MV-4-11 (cell line): ENCODE data around the gene CLTC.
"Not testable (repeated sequence)": the region's sequence is repeated elsewhere in the genome, so short reads cannot be mapped to it uniquely, and the experiment has no call there.

Experiments
- DNase-seq: peaks from one replicate; lab custom pipeline; 2025; lab: John Stamatoyannopoulos, UW

The CLTC gene

DNA sequence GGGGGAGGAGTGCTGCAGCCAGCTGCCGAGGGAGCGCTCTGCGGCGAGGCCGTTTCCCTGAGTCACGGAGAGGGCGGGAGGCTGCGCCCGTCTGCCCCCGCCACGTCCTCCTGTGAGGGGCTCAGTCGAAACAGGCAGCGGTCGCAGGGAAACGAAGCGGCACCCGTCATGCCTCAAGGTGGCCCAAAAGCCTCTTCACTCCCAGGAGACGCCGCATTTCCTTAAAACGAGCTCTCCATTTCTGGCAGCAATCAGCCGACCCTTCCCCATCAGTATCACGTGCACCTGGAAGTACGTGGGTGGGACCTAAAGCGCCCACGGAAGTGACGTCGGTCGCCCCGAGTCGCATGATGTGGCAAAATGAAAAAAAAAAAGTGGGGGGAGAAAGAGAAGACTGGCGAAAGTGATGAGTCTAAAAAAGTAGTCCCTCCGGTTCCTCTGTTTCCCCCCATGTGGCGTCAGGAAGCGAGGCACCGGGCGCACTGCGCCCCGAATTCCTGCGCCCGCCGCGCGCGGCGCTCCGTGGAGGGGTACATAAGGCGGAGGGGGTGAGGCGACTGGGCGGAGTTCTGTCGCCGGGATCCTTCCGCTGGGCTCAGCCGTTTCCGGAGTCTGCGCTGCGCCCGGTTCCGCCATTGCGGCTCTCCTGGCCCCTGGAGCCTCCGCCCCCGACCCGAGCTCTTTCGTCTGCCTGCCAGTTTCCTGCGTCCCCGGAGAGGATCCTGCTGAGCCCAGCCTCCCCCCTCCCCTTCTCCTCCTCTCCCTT is at the start of gene CLTC:
CLTC (plus strand) TSS at position 598 of the 766 bp plus-strand sequence. CDS start 237 bp downstream, outside the sequence.
- peak; percentile 95 for DNase-seq

DNA sequence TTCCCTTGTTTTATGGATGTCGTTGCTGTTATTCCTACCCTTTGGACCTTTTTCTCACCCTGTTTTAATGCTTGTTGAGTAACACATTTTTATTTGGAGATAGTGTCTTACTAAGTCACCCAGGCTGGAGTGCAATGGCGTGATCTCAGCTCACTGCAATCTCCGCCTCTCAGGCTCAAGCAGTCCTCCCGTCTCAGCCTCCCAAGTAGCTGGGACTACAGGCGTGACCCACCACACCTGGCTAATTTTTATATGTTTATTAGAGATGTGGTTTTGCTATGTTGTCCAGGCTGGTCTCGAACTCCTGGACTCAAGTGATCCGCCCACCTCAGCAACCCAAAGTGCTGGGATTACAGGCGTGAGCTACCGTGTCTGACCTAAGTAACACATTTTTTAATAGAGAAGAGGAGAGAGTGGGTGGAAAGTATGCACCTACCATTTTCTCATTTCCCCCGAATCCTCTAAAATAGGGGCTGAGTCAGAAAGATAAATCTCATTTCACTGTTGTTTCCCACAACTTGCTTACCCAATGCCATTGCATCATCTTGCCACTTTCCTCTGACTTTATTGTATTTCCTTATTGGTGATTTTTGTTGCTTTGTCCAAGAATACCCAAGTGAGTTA is 47.3 kb upstream of the CLTC start:
- peak; percentile 88 for DNase-seq

DNA sequence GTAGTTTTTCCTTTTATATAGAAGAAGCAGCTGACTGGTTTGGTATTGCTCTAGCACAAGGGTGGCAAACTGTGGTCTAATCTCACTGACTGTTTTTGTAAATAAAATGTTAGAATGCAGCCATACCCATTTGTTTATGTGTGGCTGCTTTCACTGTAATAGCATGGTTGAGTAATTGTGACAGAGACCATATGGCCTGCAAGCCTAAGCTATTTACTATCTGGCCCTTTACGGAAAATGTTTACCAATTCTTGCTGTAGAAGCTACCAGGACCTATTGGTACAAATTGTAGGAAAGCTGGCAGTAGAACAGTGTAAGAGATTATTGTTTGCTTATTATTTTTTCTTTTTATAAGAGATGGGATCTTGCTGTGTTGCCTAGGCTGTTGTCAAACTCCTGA is 35.5 kb upstream of the CLTC start:
- DNase-seq: not testable (repeated sequence)

DNA sequence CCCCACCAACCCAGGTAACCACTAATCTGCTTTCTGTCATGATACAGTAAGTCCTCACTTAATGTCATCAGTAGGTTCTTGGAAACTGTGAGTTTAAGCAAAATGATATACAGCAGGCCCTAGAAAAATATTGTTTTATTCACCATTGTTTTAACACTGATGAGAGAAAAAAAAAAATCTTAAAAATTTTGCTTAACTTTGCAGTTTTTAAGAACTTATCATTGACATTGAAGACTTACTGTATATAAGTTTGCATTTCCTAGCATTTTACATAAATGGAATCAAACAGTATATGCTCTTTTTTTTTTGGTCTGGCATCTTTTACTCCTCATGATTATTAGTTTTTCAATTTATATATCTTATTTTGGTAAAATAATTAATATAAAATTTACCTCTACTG is 19.5 kb upstream of the CLTC start:
- no peak for DNase-seq

DNA sequence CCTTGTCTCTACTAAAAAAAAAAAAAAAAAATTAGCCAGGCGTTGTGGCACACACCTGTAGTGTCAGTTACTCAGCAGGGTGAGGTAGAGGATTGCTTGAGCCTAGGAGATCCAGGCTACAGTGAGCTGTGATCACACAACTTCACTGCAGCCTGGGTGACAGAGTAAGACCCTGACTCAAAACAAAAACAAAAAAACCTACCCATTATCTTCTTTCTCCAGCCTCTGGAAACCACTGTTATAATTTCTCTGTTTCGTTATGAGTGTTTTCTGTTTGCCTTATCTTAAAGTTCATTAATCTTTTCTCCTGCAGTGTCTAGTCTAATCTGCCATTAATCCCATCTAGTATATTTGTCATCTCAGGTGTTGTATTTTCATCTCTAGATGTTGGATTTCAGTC is 18.6 kb upstream of the CLTC start:
- DNase-seq: no peak

DNA sequence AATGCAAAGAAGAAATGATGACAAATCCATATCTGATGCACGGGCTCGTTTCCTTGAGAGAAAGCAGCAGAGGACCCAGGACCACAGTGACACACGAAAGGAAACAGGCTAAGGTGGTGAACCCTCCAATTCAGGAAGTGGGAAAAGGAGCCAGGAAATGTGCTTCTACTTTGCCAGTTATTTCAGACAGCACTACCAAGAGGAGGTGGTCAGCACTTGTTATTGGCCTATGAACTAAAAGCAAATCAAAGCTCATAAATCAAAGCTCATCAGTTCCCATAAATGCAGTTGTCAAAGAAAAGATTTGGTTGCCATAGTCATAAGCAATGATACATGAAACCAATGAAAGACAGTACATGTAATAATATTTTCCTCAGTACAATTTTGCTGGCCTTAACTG is 12.6 kb upstream of the CLTC start:
- DNase-seq: no peak

DNA sequence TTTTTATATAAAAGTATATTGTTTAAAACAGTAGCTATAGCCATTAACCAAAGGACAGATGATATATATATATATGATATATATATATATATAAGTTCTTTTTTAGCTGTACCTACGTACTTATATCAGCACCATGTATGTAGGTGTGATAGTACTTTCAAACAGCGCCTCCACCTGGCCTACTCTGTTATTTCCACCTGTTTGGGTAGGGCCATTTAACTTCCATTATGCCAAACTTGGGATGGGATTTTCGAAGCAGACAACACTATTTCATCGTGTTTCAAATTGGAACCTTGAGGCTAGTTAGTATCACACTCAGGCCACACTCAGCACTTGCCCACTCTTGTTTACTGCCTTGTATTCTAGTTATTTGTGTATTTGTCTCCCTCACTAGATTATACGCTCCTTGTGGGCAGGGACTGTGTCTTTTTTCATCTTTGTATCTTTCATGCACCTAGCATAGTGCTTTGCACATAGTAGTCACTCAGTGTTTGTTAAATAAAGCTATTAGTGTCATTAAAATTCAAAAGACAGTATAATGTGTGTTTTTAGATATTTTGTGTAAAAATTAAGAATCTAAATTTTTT is 11.8 kb upstream of the CLTC start:
- DNase-seq: peak; percentile 11

DNA sequence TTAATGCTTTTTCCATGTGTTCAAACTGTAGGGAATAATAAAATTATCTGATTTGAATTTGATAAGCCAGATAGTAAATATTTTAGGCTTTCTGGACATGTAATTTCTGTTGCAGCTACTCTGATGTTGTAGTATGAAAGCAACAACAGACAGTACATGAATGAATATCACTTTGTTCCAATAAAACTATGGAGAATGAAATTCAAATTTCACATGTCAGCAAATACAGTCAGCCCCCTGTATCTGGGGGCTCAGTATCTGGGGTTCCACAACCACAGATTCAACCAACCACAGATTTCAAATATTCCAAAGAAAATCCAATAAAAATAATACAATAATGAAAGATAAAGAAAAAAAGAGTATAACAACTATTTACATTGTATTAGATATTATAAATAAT is 8.2 kb upstream of the CLTC start:
- DNase-seq: no peak

DNA sequence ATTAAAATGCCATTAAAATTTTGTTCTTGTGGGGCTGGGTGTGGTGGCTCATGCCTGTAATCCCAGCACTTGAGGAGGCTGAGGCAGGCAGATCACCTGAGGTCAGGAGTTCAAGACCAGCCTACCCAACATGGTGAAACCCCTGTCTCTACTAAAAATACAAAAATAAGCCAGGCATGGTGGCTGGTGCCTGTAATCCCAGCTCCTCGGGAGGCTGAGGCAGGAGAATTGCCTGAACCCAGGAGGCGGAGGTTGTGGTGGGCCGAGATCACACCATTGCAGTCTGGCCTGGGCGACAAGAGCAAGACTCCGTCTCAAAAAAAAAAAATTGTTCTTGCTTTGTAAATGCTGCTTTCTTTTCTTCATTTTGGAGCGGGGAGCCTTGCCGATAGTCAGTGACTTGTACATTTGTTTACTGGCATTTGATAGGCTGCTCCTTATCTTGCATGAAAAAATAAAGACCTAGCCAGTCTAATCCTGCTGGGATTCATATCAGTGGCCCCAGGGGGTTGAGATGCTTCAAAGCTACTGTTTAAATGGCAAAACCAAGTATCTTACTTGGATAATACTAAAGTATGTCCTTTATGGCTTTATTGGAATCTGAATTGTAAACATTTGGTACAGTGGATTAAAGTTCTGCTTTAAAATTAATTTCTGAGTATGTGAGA is 3.3 kb upstream of the CLTC start:
- DNase-seq: no peak

DNA sequence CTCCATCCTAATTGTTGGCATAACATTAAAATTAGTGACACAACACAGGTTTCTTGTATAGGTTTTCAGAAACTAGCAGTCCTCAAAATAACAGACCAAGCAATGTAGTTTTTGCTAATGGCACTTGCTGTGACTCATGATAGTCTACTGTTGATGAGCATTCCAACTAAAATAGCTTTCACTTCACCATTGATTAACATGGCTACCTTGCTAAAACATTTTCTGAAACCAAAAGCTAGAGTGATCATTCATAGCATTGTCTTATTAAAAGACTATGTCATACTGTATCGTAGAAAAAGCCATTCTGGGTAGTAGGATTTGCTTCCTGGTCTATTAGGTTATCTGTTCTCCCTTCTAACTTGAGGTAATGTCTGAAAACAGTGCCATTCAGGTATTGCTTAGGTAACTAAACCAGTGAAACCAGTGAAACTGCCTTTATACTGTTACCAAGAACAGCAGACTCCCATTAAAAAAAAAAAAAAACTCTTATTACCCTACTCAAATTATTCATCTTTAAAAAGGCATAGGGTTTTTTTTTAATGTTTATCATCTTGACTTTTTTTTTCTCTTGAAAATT is 2.5 kb upstream of the CLTC start:
- DNase-seq: no peak

DNA sequence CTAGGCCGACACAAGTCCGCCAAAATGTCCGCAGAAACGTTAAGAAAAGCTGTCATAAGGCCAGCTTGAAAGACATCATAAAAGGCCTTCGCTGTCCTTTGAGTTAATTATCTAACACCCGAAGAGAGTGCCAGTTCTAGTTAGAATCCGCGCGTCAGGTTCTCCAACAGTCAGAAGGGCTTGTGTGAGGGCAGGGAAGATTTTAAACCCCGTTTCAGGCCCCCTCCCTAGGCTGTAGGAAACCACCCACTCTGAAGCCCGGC is 729 bp upstream of the CLTC start:
- DNase-seq: no peak

DNA sequence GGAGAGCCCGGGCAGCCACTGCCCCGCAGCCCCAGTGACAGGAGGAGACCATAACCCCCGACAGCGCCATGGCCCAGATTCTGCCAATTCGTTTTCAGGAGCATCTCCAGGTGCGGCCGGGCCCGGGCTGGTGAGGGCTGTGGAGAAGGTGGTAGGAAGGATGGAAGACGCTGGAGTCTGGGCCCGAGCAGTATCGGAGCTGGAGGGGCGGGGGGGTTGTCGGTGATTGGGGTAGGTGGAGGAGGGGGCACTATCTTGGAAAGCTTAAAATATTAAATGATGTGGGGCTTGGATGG is 317 bp downstream of the CLTC start:
- DNase-seq: no peak

DNA sequence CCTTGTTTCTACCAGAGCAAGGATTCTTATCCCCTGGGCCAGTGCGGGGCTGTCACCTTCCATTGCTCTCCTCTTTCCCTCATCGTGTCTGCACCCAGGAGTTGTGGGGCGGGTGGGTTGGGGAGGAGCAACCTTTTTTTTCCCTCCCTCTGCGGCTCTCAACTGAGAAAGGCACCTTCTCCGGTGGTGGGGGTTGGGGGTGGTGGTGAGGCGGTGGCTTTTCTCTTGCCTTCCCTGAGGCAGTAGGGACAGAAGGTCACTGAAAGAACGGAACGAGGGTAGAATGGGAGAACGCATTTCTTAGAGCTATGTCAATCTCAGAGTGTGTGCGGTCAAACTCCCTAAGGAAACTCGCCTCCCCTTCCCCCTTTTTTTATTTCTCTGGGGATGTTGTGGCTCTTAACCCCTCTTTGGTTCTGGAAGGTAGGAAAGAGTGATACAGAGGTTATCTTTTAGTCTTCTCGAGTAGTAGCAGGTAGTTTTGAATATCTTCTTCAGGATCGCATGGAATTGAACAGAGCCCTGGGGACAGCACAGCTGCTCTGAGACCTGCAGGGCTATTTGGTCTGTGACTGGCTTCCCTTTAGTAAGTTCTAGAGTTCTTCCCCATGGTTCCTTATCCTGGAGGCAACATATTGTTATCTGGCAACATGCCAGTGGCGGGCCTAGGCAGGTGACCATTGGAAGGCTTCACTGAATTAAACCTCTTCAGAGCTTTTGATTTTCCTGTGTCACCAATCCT is 994 bp downstream of the CLTC start:
- DNase-seq: peak; percentile 33

DNA sequence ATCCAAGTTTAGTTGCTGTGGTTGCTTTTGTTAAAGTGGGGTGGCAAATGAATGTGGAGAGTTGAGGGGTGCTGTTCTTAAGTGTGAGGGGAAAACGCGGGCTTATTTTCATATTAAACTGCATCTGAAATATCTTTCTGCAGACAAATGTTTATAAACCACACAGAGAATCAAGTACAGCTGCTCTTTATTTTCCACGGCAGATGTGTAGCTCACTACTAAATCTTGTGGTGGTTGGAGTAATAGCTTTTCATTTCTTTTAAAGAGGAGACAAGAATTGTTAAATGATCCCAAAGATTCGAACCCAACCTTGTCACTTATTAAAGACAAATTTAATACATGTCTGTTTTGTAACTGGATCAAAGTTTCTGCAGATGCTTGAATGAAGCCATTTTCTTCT is 2.1 kb downstream of the CLTC start:
- DNase-seq: no peak

DNA sequence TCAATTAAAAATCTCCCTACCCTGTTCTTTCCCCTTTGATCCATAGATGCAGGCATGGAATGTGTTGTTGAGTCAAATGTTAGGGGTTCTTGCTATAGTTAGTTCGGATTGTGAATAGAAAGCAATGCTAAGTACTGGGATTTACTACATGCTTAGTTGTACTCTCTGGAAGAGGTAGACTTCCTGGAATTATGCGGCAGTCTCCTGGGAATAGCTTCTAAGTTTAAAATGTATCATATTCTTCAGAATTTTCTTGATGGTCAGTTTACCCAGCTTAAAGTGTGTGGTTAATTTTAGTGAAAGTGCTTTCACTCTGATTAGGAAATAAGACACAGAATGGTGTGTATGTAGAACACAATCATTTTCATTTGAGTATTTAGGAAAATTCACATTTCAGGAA is 3.5 kb downstream of the CLTC start:
- no peak for DNase-seq

DNA sequence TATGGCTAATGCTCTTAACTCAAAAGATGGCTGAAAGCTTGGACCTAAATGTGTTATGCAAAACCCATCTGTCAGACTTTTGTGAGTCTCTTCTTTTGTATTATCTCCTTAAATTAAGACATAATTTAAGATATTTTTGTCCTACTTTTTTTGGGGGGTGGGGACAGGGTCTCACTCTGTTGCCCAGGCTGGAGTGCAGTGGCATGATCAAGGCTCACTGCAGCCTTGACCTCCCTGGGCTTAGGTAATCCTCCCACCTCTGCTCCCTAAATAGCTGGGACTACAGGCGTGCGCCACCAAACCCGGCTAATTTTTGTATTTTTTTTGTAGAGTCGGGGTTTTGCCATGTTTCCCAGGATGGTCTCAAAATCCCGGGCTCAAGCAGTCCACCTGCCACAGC is 7.1 kb downstream of the CLTC start:
- no peak for DNase-seq

DNA sequence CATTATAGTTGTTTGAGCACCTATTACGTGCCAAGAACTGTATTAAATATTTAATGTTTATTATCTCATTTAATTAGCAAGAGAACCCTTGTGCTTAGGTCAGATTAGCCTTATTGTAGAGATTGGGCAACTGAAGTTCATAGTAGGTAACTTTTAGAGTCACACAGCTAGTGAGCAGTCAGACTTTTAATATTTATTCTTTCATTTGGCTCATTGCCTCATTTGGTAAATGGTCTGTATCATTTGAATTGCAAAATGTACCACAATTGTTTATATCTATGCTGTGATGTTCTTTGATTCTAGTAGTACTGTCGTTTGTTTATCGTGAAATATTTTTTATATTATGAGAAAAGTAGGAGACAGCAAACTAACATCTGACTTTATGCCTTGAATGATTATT is 7.6 kb downstream of the CLTC start:
- DNase-seq: no peak

DNA sequence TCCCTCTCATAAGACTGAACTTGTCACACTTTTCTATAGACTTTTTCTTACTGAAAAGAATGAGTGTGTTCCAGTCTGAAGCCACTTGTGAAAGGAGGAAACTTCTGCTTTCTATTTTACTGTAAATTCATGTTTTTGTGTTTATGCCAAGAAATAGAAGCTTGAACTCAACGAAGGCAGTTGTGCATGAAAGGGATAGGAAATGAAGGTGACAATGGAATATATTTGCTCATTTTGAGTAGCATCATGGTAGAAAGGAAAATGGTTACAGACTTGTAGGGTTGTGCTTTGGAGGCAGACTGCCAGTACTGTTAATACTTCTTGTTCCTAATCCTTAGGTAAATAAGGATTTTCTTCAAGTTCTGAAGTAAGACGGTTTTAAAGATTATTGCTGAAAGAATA is 8.1 kb downstream of the CLTC start:
- peak; percentile 78 for DNase-seq

DNA sequence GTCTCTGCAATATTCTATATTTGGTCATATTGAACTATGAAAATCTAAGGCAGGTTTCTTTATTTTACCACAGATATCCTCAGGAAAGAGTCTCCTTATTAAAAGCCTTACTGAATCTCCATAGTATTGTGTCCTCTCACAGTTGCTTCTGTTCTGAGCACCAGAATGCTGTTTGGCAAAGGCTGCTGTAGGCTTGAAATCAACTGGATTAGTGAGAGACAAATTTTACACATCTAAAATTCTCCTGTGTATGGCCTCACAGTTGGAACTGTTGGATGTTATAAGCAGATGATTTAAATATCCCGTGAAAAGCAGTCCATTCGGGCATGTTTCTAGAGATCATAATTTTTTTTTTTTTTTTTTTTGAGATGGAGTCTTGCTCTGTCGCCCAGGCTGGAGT is 9.5 kb downstream of the CLTC start:
- no peak for DNase-seq

DNA sequence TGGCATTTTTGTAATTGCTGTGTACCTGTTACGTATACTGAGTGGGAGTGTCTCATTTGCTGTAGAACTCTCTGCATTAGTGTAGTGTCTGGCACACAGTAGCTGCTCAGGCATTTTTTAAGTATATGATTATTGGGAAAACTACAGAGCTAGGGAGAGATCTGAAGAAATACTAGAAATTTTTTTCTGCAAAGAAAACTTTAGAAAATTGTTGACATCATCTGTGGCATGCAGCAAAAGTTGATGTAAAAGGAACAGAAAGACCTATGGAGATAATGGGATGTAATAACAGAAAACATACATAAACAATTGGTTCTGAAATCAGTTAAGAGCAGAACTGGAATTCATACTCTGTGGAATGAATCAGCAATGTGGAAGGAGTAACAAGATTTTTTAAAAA is 11.6 kb downstream of the CLTC start:
- DNase-seq: no peak

DNA sequence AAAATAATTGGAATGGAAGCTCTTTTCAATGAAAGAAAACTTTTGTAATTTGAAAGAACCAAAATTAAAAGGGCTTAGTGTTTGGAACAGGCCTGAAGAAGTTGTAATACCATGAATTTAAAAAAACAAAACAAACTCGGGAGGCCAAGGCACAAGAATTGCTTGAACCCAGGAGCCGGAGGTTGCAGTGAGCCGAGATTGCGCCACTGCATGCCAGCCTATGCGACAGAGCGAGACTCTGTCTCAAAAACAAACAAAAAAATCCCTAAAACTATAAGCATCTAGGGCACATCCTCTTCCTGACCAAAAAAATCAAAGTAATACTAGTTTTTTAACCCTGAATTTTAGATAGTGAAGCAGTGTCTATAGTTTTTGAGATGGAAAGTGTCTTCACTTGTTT is 12.7 kb downstream of the CLTC start:
- DNase-seq: no peak

DNA sequence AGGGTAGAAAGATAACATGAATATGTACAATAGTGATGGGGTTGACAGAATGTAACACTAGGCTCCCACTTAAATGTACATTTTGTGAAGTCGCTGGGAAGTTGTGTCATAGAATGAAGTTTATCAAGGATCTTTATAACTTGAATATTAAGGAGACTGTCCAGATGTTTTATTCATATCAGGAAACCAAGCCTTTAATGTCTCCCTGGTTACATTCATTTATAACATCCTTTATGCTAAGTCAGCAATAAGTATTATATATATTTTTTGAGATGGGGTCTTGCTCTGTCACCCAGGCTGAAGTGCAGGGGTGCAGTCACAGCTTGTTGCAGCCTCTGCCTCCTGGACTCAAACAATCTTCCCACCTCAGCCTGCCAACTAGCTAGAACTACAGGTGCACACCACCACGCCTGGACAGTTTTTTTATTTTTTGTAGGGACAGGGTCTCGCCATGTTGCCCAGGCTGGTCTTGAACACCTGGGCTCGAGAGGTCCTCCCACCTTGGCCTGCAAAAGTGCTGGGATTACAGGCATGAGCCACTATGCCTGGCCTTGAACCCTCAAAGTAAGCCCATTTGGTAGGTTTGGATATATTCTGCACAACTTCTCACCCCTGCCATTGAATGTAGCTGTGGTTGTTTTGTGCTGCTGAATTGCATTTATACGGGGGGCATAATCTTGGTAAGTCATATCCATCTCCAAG is 14.1 kb downstream of the CLTC start:
- no peak for DNase-seq
